Posterior vena cava (tissue), 2 donors: Measurements from ENCODE around the gene B3GNT9. TPM values are rescaled to one million over a fixed set of nuclear protein-coding genes. Genes with fewer than 3 reads are reported as not detected.
A peak's percentile ranks its signal among the peaks of the same experiment; 100 is the strongest.

ENCODE experiments used
- DNase-seq: peaks from one replicate; pipeline ENCODE4 v3.0.0-alpha.2; 2020; ENCODE audit warnings: low spot score
- intact Hi-C, 2 donors: fragments of 100-400 bp; cut with DNase I; formaldehyde crosslinking; loops; one replicate each; pipeline versions ENCODE4 v1.14.1 to v1.14.2; 2022 to 2023
- total RNA-seq, 2 donors: library from RNA; stranded (reverse); fragmentation: NEBNext Ultra II Directional; extraction: Animal tissue kit (Norgen Biotek cat#: 25700); gene quantifications; one replicate each; pipeline ENCODE4 v1.2.1, GENCODE V29; 2021
- donor health status: DM: yes; HTN: yes; CAD: no.
- donor health status: DM: yes; HTN: yes; CAD: no.

B3GNT9 gene
- total RNA-seq, 2 donors from 2014 or later: 13.0 to 22.0 TPM

GRCh38 chr16:67157106-67157748 lies 6.4 kb upstream of the B3GNT9 start:
- DNase-seq: no peak
- intact Hi-C loops: loop anchor here (5.0 kb wide), 2 partner anchors 180 to 265 kb away; no protein-coding TSS in a partner anchor

GRCh38 chr16:67156143-67156844 lies 5.5 kb upstream of the B3GNT9 start:
- intact Hi-C loops: loop anchor here (5.0 kb wide), 2 partner anchors 179 to 264 kb away; no protein-coding TSS in a partner anchor
- no peak for DNase-seq

GRCh38 chr16:67155295-67156142 lies 4.7 kb upstream of the B3GNT9 start:
- intact Hi-C loops: loop anchor here (1.0 to 5.0 kb wide), 5 partner anchors 138 to 263 kb away; no protein-coding TSS in a partner anchor
- peak; percentile 93 for DNase-seq

GRCh38 chr16:67154578-67155294 lies 3.9 kb upstream of the B3GNT9 start:
- intact Hi-C loops: loop anchor here (1.0 to 5.0 kb wide), 5 partner anchors 137 to 262 kb away; no protein-coding TSS in a partner anchor
- no peak for DNase-seq

- intact Hi-C loops: no loop called here
- DNase-seq: no peak
Measured at GRCh38 chr16:67151431-67152097, 766 bp upstream of the B3GNT9 start.

GRCh38 chr16:67150047-67150832 lies 558 bp downstream of the B3GNT9 start:
- peak; percentile 91 for DNase-seq
- intact Hi-C loops: no loop called here

GRCh38 chr16:67149276-67150046 lies 1.3 kb downstream of the B3GNT9 start:
- peak; percentile 82 for DNase-seq
- intact Hi-C loops: loop anchor here in 1 of 2 donors (10.0 kb wide), 1 partner anchor 415 kb away; no protein-coding TSS in a partner anchor

- intact Hi-C loops: loop anchor here in 1 of 2 donors (10.0 kb wide), 1 partner anchor 414 kb away; no protein-coding TSS in a partner anchor
- DNase-seq: peak; percentile 64
Measured at GRCh38 chr16:67148656-67149275, 2.0 kb downstream of the B3GNT9 start.

- intact Hi-C loops: loop anchor here in 1 of 2 donors (10.0 kb wide), 1 partner anchor 413 kb away; no protein-coding TSS in a partner anchor
Measured at GRCh38 chr16:67148221-67148620, 2.6 kb downstream of the B3GNT9 start.

GRCh38 chr16:67147437-67148140 lies 3.2 kb downstream of the B3GNT9 start:
- peak; percentile 60 for DNase-seq
- intact Hi-C loops: loop anchor here in 1 of 2 donors (10.0 kb wide), 1 partner anchor 413 kb away; no protein-coding TSS in a partner anchor

More at GRCh38 chr16:67148221-67148620, 2.6 kb downstream of the B3GNT9 start:
- DNase-seq: peak; percentile 51

- intact Hi-C loops: loop anchor here in 1 of 2 donors (10.0 kb wide), 1 partner anchor 412 kb away; no protein-coding TSS in a partner anchor
- DNase-seq: no peak
Measured at GRCh38 chr16:67146523-67147357, 4.1 kb downstream of the B3GNT9 start.

GRCh38 chr16:67145746-67146145 lies 5.1 kb downstream of the B3GNT9 start:
- intact Hi-C loops: loop anchor here in 1 of 2 donors (10.0 kb wide), 1 partner anchor 411 kb away; no protein-coding TSS in a partner anchor
- DNase-seq: peak; percentile 64

- intact Hi-C loops: loop anchor here in 1 of 2 donors (10.0 kb wide), 1 partner anchor 410 kb away; no protein-coding TSS in a partner anchor
- peak; percentile 62 for DNase-seq
Measured at GRCh38 chr16:67144943-67145342, 5.9 kb downstream of the B3GNT9 start.

GRCh38 chr16:67142342-67142741 lies 8.5 kb downstream of the B3GNT9 start:
- intact Hi-C loops: loop anchor here in 1 of 2 donors (10.0 kb wide), 1 partner anchor 408 kb away; no protein-coding TSS in a partner anchor
- no peak for DNase-seq
